SK-N-MC (cell line): Measurements from ENCODE around the gene SCGB1A1.

Experiments
- EZH2 ChIP-seq: fragments of 200-600 bp; sonication (generic); IDR thresholded peaks from one replicate; pipeline ENCODE4 v1.6.1; 2017; ENCODE audit warnings: antibody characterized with exemption
- FOXP2 ChIP-seq: optimal IDR thresholded peaks from 2 replicates; pipeline ENCODE3; 2011; ENCODE audit warnings: mild to moderate bottlenecking, moderate library complexity; ENCODE audit not compliant: insufficient read depth; ENCODE audit errors: extremely low read length, control extremely low read depth
- POLR2AphosphoS5 ChIP-seq: IDR thresholded peaks from 2 replicates; pipeline ENCODE4 v1.6.1; 2012; ENCODE audit warnings: mild to moderate bottlenecking, low read depth, low read length, borderline replicate concordance

DNA sequence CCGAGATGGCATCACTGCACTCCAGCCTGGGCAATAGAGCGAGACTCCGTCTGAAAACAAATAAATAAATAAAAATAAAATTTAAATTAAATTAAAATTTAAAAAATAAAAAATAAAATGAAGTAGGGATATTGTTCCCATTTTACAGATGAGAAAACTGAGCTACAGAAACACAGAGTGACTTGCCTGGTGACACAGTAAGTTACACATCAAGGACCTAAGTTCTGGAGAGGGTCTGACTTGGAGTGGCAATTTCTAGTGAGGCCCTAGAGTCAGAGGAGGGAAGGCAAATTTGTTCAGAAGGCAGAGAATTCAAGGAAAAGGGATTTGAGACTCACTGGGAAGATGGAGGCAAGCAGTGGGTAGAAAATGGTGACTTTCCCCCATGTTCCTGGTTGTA lies 2.0 kb downstream of the SCGB1A1 start:
- TF ChIP-seq EZH2 (no peak), POLR2AphosphoS5 (no peak), FOXP2 (no peak)
